ENCODE data around the gene PTPRT. TPM values are rescaled to one million over a fixed set of nuclear protein-coding genes. Genes with fewer than 3 reads are reported as not detected.

Gene PTPRT
- total and polyA plus RNA-seq, 2 donors, result 0.09 to 1.9 TPM

DNA sequence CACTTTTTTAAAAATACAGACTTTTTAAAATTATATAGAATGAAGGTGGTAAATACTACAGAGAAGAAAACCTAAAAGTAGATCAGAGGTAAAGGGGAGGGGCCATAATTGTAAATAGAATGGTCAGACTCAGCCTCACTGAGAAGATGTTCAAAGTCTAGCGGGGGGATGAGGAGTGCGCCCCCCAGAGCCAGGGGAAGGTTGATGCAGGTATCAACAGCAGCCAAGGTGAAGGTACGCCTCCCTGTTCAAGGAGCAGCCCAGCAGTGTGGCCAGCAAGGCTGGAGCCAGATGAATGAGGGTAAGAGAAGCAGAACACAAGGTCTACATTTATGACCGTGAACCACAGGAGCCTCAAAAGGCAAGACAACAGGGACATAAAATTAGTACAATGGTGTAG, 204.1 kb downstream of the PTPRT start:
- no peak for DNase-seq (ENCODE audit: extremely low spot score)
- H3K36me3 ChIP-seq (ENCODE audit: insufficient read depth), result no peaks in the 10 kb centered on the region
- no peak overlapping the region for H3K4me3 ChIP-seq (ENCODE audit: low read depth, low read length)
- no peaks in the 10 kb centered on the region for H3K4me1 ChIP-seq (ENCODE audit: insufficient read depth)
- no peak overlapping the region for H3K27ac ChIP-seq (ENCODE audit: low read depth)
- 95% methylated on average over 4 of the region's 4 CpGs for WGBS

DNA sequence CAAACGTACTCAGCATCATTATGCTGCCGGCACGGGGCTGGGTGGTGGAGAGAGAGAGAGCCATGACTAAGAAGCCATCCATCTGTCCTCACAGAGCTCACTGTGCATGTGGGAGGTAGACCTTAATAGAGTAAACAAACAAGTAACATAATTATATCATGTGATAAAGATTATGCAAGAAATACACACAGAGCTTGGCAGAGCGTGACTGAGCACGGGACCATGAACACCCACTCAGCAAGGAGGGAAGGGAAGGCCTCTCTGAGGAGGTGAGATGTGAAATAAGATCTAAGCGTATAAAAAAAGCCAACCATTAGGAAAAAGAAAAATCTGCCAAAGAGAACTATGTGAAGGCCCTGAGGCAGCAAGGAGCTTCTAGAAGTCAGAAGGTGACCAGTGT, 207.5 kb downstream of the PTPRT start:
- DNase-seq (ENCODE audit: extremely low spot score), result no peak
- 67% methylated on average over 6 of the region's 6 CpGs for WGBS
- Histone ChIP-seq H3K4me3 (ENCODE audit: low read depth, low read length) (no peak overlapping the region), H3K36me3 (ENCODE audit: insufficient read depth) (no peaks in the 10 kb centered on the region), H3K4me1 (ENCODE audit: insufficient read depth) (no peaks in the 10 kb centered on the region), H3K27ac (ENCODE audit: low read depth) (no peak overlapping the region)

DNA sequence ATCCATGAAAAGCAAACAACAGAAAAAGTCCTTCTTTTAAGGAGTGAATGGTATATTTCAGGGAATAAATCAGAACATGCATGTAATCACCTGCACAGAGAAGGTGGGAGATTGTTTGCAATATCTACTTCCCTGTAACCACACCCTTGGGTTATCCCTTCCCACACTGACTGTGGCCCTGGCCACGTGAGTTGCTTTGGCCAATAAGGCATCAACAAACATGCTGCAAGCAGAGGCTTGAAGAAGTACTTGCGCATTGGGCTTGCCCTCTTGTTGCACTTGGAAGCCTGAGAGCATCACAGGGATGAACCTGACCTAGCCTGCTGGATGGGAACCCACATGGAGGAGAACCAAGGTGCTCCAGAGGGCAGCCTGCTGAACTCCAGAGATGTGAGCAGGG, 208.5 kb downstream of the PTPRT start:
- Histone ChIP-seq H3K4me1 (ENCODE audit: insufficient read depth) (no peaks in the 10 kb centered on the region), H3K27ac (ENCODE audit: low read depth) (no peak overlapping the region), H3K36me3 (ENCODE audit: insufficient read depth) (no peaks in the 10 kb centered on the region), H3K4me3 (ENCODE audit: low read depth, low read length) (no peak overlapping the region)
- 85% methylated on average over 2 of the region's 2 CpGs for WGBS
- DNase-seq (ENCODE audit: extremely low spot score), result no peak

DNA sequence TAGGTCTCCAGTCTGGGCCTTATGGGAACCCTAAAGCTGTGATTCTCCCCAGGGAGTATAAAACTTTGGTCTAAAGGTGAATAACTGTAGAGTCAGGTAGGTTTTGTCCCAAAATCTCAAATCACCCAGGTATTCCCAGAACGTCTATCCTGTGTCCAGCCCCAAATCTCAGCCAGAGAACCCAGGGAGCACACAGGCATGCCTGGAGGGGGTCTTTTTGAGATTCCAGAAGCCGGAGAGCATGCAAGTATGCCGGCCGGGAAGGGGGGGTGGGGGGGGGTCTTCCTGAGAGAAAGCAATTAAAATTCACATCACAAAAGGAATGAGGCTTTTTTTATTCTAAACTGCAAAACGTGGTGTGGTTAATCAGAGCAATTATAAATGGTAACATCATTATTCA, 210.0 kb downstream of the PTPRT start:
- Histone ChIP-seq H3K4me3 (ENCODE audit: low read depth, low read length) (no peak overlapping the region), H3K27ac (ENCODE audit: low read depth) (no peak overlapping the region), H3K4me1 (ENCODE audit: insufficient read depth) (no peaks in the 10 kb centered on the region), H3K36me3 (ENCODE audit: insufficient read depth) (no peaks in the 10 kb centered on the region)
- 19% methylated on average over 5 of the region's 5 CpGs for WGBS
- no peak for DNase-seq (ENCODE audit: extremely low spot score)

DNA sequence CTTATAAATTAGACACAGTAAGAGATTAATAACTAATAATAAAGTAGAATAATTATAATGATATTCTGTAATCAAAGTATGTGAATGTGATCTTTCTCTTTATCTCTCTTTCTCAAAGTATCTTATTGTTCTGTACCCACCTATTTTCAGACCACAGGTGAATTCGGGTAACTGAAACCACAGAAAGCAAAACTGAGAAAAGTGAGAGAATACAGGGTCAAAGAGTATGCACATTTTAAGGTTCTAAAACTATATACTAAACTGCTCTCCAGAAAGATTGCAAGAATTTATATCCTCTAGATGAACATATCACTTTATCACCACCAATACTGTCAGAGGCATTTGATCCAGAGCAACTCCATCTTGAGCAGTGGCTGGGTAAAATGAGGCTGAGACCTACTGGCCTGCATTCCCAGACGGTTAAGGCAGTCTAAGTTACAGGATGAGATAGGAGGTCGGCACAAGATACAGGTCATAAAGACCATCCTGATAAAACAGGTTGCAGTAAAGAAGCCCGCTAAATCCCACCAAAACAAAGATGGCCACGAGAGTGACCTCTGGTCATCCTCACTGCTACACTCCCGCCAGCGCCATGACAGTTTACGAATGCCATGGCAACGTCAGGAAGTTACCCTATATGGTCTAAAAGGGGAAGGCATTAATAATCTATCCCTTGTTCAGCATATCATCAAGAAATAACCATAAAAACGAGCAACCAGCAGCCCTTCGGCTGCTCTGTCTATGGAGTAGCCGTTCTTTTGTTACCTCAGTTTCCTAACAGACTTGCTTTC, 211.3 kb downstream of the PTPRT start:
- Histone ChIP-seq H3K27ac (ENCODE audit: low read depth) (no peak overlapping the region), H3K36me3 (ENCODE audit: insufficient read depth) (no peaks in the 10 kb centered on the region), H3K4me3 (ENCODE audit: low read depth, low read length) (no peak overlapping the region), H3K4me1 (ENCODE audit: insufficient read depth) (no peaks in the 10 kb centered on the region)
- no peak for DNase-seq (ENCODE audit: extremely low spot score)
- 79% methylated on average over 12 of the region's 12 CpGs for WGBS

DNA sequence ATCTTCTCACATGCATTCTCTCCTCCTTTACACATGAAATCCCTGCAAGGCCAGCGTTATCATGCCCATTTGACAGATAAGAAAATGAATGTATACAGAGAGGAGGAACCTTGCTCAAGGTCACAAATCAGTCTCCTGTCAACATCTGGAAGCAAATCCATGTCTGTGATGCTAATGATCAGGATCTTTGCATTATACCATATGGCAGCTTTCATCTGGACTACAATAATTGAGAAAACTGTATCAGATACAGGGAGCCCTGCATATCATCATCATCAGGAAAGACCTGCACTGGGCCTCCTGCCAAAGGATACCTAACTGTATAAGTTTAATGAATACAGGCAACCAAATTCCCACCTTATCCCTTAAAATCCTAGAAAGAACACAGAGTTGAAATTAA, 213.7 kb downstream of the PTPRT start:
- no peak overlapping the region for H3K27ac ChIP-seq (ENCODE audit: low read depth)
- no peaks in the 10 kb centered on the region for H3K4me1 ChIP-seq (ENCODE audit: insufficient read depth)
- H3K4me3 ChIP-seq (ENCODE audit: low read depth, low read length), result no peak overlapping the region
- DNase-seq (ENCODE audit: extremely low spot score), result no peak
- H3K36me3 ChIP-seq (ENCODE audit: insufficient read depth), result no peaks in the 10 kb centered on the region
- 70% methylated on average over 1 of the region's 1 CpG for WGBS

DNA sequence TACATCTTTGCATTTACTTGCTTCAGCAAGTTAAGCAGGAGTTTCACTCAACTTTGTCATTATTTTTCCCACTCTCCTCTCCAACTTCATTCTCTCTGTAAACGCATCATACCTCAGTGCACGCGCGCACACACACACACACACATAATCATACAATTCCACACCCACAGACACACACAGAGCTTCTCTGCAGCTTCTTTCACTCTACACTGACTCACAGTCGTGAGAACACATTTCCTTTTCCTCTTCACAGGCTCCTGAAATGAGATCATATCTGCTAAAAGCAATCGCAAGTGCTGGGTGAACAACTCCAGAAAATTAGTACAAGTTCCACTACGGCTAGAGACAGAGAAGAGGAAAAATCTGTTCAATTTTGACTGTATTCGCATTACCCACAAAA, 215.4 kb downstream of the PTPRT start:
- 72% methylated on average over 8 of the region's 8 CpGs for WGBS
- DNase-seq (ENCODE audit: extremely low spot score), result no peak
- Histone ChIP-seq H3K4me1 (ENCODE audit: insufficient read depth) (no peaks in the 10 kb centered on the region), H3K4me3 (ENCODE audit: low read depth, low read length) (no peak overlapping the region), H3K36me3 (ENCODE audit: insufficient read depth) (no peaks in the 10 kb centered on the region), H3K27ac (ENCODE audit: low read depth) (no peak overlapping the region)

DNA sequence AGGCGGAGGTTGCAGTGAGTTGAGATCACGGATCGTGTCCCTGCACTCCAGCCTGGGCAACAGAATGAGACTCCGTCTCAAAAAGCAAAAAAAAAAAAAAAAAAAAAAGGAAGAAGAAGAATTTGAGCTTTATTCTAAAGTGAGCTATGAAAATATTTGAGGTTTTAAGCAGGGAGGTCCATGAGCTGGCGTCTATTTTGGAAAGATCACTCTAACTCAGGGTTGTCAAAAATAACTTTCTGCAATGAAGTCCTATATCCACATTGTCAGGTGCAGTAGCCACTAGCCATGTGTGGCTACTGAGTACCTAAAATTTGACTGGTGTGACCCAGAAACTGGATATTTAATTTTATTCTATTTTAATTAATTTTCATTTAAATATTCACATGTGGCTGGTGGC, 217.1 kb downstream of the PTPRT start:
- Histone ChIP-seq H3K36me3 (ENCODE audit: insufficient read depth) (no peaks in the 10 kb centered on the region), H3K4me3 (ENCODE audit: low read depth, low read length) (no peak overlapping the region), H3K4me1 (ENCODE audit: insufficient read depth) (no peaks in the 10 kb centered on the region), H3K27ac (ENCODE audit: low read depth) (no peak overlapping the region)
- 91% methylated on average over 5 of the region's 5 CpGs for WGBS
- DNase-seq (ENCODE audit: extremely low spot score), result no peak

DNA sequence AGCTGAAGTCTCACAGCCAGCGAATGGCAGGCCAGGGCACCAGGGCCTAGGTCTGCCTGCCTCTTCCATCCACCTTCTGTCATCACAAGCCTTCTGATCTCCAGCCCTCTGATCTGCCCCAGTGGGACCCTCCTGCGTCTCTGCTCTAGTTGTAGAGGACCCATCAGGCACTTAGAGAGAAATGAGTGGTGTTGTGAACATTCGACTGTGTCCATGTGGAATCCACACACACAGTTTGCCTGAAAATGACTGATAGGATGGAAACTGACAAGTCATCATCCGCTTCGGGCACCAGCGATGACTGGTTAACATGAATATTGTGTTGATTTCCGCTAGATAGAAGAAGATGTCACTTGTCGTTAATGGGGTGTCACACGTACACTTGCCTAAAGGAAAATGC, 221.0 kb downstream of the PTPRT start:
- WGBS, result 94% methylated on average over 9 of the region's 9 CpGs
- H3K27ac ChIP-seq (ENCODE audit: low read depth), result no peak overlapping the region
- H3K4me1 ChIP-seq (ENCODE audit: insufficient read depth), result no peaks in the 10 kb centered on the region
- DNase-seq (ENCODE audit: extremely low spot score), result no peak
- no peaks in the 10 kb centered on the region for H3K36me3 ChIP-seq (ENCODE audit: insufficient read depth)
- H3K4me3 ChIP-seq (ENCODE audit: low read depth, low read length), result no peak overlapping the region

DNA sequence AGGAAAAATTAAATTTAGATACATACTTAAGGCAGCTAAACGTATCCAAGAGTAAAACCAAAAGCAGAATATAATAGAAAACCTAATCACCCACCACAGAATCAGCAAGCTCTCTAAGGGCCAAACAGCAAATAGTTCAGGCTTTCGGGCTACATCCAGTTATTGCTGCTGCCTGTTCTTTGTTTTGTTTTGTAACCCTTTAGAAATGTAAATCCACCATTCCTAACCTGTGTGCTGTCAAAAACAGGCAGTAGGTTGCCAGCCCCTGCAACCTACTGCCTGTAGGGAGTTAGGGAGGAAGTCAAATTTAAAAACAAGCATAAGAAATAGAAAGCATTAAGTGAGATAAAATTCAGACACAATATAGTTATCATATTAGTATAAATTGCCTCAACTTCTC, 225.9 kb downstream of the PTPRT start:
- WGBS, result 42% methylated on average over 2 of the region's 2 CpGs
- DNase-seq (ENCODE audit: extremely low spot score), result no peak
- Histone ChIP-seq H3K27ac (ENCODE audit: low read depth) (no peak overlapping the region), H3K4me1 (ENCODE audit: insufficient read depth) (no peaks in the 10 kb centered on the region), H3K36me3 (ENCODE audit: insufficient read depth) (no peaks in the 10 kb centered on the region), H3K4me3 (ENCODE audit: low read depth, low read length) (no peak overlapping the region)

DNA sequence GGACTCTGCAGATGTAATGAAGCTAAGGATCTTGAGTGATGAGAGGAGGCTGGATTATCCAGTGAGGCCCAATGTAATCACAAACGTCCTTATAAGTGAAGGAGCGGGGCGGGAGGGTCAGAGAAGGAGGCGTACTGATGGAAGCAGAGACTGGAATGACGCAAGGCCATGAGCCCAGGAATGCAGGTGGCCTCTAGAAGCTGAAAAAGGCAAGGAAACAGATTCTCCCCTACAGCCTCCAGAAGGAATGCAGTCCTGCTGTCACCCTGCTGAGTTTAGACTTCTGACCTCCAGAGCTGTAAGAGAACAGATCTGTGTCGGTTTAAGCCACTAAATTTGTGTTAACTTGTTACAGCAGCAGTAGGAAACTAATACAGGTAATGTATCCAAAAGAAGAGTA, 227.9 kb downstream of the PTPRT start:
- no peak for DNase-seq (ENCODE audit: extremely low spot score)
- H3K27ac ChIP-seq (ENCODE audit: low read depth), result no peak overlapping the region
- 74% methylated on average over 6 of the region's 6 CpGs for WGBS

DNA sequence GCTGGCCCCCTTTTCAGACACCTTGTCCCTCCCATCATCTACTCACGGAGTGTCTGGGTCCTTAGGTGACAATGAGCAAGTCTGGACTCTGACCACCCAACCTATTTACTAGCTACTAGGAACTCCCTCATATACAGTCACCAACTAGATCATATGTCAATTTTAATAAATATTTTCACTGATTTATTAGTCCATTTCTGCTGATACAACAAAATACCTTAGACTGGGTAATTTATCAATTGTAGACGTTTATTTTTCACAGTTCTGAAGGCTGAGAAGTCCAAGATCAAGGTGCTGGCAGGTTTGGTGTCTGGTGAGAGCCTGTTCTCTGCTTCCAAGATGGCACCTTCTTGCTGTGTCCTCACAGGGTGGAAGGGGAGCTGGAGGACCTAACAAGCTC, 229.7 kb downstream of the PTPRT start:
- H3K27ac ChIP-seq (ENCODE audit: low read depth), result no peak overlapping the region
- H3K36me3 ChIP-seq (ENCODE audit: insufficient read depth), result no peaks in the 10 kb centered on the region
- no peaks in the 10 kb centered on the region for H3K4me1 ChIP-seq (ENCODE audit: insufficient read depth)
- DNase-seq (ENCODE audit: extremely low spot score), result no peak
- no peak overlapping the region for H3K4me3 ChIP-seq (ENCODE audit: low read depth, low read length)
- WGBS, result 75% methylated on average over 2 of the region's 2 CpGs

More for the DNA sequence above, 227.9 kb downstream of the PTPRT start:
- Histone ChIP-seq H3K4me1 (ENCODE audit: insufficient read depth) (no peaks in the 10 kb centered on the region), H3K4me3 (ENCODE audit: low read depth, low read length) (no peak overlapping the region), H3K36me3 (ENCODE audit: insufficient read depth) (no peaks in the 10 kb centered on the region)

DNA sequence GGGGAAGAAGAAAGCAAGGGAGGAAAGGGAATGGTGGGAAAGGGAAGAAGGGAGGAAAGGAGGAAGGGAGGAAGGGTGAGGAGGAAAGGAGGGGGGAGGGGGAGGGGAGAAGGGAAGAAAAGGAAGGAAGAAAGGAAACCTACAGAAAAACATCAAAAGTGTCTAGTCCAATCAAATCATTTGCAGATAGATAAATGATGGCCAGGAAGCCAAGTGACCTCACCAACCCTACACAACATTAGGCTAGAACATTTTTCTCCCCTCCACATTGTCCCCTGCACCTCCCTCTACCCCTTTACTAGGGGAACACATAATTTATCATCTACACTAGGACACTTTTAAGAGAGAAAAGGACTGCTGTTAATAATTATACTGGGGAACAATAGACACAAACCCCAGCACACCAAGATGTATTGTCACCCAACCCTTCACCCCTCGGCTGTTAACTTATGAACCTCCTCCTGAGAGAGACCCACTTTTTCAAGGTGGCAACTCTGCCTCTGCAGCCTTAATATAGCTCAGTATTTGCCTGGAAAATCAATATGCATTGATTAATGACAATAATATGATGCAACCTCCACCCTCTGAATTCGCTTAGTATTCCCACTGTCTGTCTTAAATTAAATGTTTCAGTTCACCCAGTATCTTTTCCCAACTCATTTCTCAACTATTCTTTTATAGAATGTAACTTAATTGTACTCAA, 231.2 kb downstream of the PTPRT start:
- Histone ChIP-seq H3K4me1 (ENCODE audit: insufficient read depth) (no peaks in the 10 kb centered on the region), H3K36me3 (ENCODE audit: insufficient read depth) (no peaks in the 10 kb centered on the region), H3K4me3 (ENCODE audit: low read depth, low read length) (no peak overlapping the region), H3K27ac (ENCODE audit: low read depth) (no peak overlapping the region)
- no peak for DNase-seq (ENCODE audit: extremely low spot score)
- 86% methylated on average over 2 of the region's 2 CpGs for WGBS

DNA sequence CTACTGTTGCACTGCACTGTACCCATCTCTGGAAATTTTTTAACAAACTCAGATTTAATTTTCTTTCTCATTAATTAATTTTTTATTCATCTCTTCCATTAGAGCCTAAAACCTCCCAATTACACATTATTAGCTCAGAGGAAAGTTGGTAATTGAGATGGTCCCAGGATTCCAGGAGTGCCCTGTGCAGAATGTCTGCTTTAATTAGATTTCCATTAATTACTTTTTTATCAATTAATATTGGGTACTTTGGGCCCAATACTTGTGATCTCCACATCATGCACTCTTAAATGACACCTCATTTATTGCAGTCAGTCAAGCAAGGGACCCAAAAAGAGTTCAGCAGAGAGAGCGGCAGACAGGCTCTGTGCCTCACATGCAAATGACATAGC, 232.0 kb downstream of the PTPRT start:
- WGBS, result 80% methylated on average over 1 of the region's 1 CpG
- Histone ChIP-seq H3K27ac (ENCODE audit: low read depth) (no peak overlapping the region), H3K4me1 (ENCODE audit: insufficient read depth) (no peaks in the 10 kb centered on the region), H3K4me3 (ENCODE audit: low read depth, low read length) (no peak overlapping the region), H3K36me3 (ENCODE audit: insufficient read depth) (no peaks in the 10 kb centered on the region)
- no peak for DNase-seq (ENCODE audit: extremely low spot score)

Data from urinary bladder (tissue), 4 donors.